ENCODE results near the gene STEAP1B. TPM values are rescaled to one million over a fixed set of nuclear protein-coding genes. Genes with fewer than 3 reads are reported as not detected.
"Not testable (repeated sequence)": the region's sequence is repeated elsewhere in the genome, so short reads cannot be mapped to it uniquely, and the experiment has no call there.

The STEAP1B gene
- total RNA-seq, 1 donor from 2014 or later: 1.4 TPM

- Mint-ChIP-seq H3K36me3 (ENCODE audit: unreplicated experiment) (no peaks in the 10 kb centered on the region), H3K4me3 (ENCODE audit: unreplicated experiment) (no peak overlapping the region), H3K4me1 (ENCODE audit: unreplicated experiment) (peaks cover 3% of the 10 kb centered on the region), H3K27ac (ENCODE audit: unreplicated experiment) (no peak overlapping the region), H3K9me3 (ENCODE audit: unreplicated experiment) (no peaks in the 10 kb centered on the region), H3K27me3 (ENCODE audit: unreplicated experiment) (no peaks in the 10 kb centered on the region)
- no peak for DNase-seq (ENCODE audit: extremely low spot score, unreplicated experiment)
- TF ChIP-seq, protein P1, sequence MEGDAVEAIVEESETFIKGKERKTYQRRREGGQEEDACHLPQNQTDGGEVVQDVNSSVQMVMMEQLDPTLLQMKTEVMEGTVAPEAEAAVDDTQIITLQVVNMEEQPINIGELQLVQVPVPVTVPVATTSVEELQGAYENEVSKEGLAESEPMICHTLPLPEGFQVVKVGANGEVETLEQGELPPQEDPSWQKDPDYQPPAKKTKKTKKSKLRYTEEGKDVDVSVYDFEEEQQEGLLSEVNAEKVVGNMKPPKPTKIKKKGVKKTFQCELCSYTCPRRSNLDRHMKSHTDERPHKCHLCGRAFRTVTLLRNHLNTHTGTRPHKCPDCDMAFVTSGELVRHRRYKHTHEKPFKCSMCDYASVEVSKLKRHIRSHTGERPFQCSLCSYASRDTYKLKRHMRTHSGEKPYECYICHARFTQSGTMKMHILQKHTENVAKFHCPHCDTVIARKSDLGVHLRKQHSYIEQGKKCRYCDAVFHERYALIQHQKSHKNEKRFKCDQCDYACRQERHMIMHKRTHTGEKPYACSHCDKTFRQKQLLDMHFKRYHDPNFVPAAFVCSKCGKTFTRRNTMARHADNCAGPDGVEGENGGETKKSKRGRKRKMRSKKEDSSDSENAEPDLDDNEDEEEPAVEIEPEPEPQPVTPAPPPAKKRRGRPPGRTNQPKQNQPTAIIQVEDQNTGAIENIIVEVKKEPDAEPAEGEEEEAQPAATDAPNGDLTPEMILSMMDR (IDR thresholded peaks at IDR 0.05): no peak
Observed at GRCh38 chr7:22435720-22436119, 64.3 kb downstream of the STEAP1B start.

DNA sequence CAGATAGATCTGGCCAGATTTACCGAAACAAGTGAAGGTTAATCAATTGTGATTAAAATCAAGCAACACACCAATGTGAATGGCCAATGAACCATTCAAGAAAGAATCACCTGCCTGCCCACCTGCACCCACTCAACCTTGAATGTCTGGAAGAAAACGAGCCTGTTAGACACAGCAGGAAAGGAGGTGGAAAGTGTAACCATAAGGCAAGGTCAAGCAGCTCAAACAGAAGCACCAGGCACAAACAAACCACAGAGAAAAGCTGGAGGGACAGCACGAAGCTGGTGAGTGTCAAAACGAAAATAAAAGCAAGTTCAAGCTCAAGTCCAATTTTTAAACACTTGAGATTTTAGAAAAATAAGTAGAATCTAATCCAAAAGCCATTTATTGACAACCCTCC lies 64.9 kb downstream of the STEAP1B start:
- H3K4me3 Mint-ChIP-seq (ENCODE audit: unreplicated experiment): no peak overlapping the region
- no peaks in the 10 kb centered on the region for H3K36me3 Mint-ChIP-seq (ENCODE audit: unreplicated experiment)
- no peak overlapping the region for H3K27ac Mint-ChIP-seq (ENCODE audit: unreplicated experiment)
- H3K9me3 Mint-ChIP-seq (ENCODE audit: unreplicated experiment): no peaks in the 10 kb centered on the region
- no peak for DNase-seq (ENCODE audit: extremely low spot score, unreplicated experiment)
- no peaks in the 10 kb centered on the region for H3K27me3 Mint-ChIP-seq (ENCODE audit: unreplicated experiment)
- peaks cover 3% of the 10 kb centered on the region for H3K4me1 Mint-ChIP-seq (ENCODE audit: unreplicated experiment)
- TF ChIP-seq, protein P1 (IDR thresholded peaks at IDR 0.05): no peak

DNA sequence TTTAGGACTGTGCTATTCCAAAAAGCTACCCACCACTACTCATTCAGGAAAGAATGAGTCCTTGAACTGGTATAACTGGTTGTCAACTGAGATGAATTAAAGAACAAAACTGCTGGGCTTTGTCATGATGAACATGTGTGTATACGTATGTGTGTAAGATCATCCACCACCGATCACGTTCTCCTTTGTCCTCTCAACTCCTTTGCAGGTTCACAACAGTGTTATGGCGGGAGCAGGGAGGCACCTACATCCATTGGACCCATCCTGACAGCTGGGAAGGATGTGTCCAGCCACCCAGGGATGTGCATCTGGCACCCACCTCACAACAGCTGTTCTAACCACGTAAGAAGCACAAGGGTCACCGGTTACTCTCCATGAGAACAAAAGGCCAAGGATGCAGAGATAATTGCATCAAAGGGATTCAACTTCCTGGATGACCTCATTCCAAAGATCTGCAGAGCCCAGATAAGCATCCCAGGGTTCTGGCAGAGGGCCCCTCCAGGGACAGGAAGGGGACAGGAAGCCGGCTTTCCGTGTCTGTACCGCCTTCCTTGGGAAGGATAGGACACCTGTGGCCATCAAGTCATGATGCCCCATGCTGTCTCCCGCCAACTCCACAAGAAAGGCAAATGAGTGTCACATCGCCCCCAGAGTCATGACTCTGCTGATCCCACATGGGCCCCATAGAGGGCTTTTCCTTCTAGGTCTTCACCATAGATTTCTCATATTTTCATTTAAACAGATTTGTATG lies 66.1 kb downstream of the STEAP1B start:
- no peaks in the 10 kb centered on the region for H3K9me3 Mint-ChIP-seq (ENCODE audit: unreplicated experiment)
- no peak for DNase-seq (ENCODE audit: extremely low spot score, unreplicated experiment)
- no peaks in the 10 kb centered on the region for H3K36me3 Mint-ChIP-seq (ENCODE audit: unreplicated experiment)
- H3K27ac Mint-ChIP-seq (ENCODE audit: unreplicated experiment): no peak overlapping the region
- no peak overlapping the region for H3K4me3 Mint-ChIP-seq (ENCODE audit: unreplicated experiment)
- no peaks in the 10 kb centered on the region for H3K27me3 Mint-ChIP-seq (ENCODE audit: unreplicated experiment)
- peaks cover 3% of the 10 kb centered on the region for H3K4me1 Mint-ChIP-seq (ENCODE audit: unreplicated experiment)
- TF ChIP-seq, protein P1 (IDR thresholded peaks at IDR 0.05): no peak

GRCh38 chr7:22433165-22433700 lies 66.8 kb downstream of the STEAP1B start:
- H3K27ac Mint-ChIP-seq (ENCODE audit: unreplicated experiment); H3K4me3 Mint-ChIP-seq (ENCODE audit: unreplicated experiment); H3K27me3 Mint-ChIP-seq (ENCODE audit: unreplicated experiment); H3K9me3 Mint-ChIP-seq (ENCODE audit: unreplicated experiment); H3K36me3 Mint-ChIP-seq (ENCODE audit: unreplicated experiment); H3K4me1 Mint-ChIP-seq (ENCODE audit: unreplicated experiment); DNase-seq (ENCODE audit: extremely low spot score, unreplicated experiment): not testable (repeated sequence)

DNA sequence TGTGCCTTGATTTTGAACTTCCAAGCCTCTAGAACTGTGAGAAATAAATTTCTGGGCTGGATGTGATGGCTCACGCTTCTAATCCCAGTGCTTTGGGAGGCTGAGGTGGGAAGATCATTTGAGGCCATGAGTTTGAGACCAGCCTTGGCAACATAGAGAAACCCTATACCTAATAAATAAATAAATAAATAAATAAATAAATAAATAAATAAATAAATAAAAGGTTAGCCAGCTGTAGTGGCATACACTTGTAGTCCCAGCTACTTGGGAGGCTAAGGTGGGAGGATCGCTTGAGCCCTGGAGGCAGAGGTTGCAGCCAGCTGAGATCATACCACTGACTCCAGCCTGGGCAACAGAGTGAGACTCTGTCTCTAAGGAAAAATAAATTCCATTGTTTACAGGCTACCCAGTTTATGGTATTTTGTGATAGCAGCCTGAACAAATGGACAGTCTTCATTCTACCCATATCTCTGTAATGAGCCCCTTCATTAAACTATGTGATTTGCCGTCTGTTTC lies 67.7 kb downstream of the STEAP1B start:
- no peak for DNase-seq (ENCODE audit: extremely low spot score, unreplicated experiment)
- Mint-ChIP-seq H3K4me3 (ENCODE audit: unreplicated experiment) (no peak overlapping the region), H3K36me3 (ENCODE audit: unreplicated experiment) (no peaks in the 10 kb centered on the region), H3K4me1 (ENCODE audit: unreplicated experiment) (peaks cover 3% of the 10 kb centered on the region), H3K9me3 (ENCODE audit: unreplicated experiment) (no peaks in the 10 kb centered on the region), H3K27ac (ENCODE audit: unreplicated experiment) (no peak overlapping the region), H3K27me3 (ENCODE audit: unreplicated experiment) (no peaks in the 10 kb centered on the region)
- TF ChIP-seq, protein P1 (IDR thresholded peaks at IDR 0.05): no peak

Data from osteocyte (in vitro differentiated cells).